Panc1 (cell line): ENCODE data around the gene INPP5E. TPM values are rescaled to one million over a fixed set of nuclear protein-coding genes. Genes with fewer than 3 reads are reported as not detected.

Source experiments
- ATAC-seq: fragments of 200-7000 bp; cut with Tn5 transposase; 2 replicates; pipeline ENCODE4 v1.9.1; 2020; ENCODE audit warnings: mild to moderate bottlenecking, moderate library complexity
- BruUV-seq: library from RNA; stranded (reverse); fragments of 400-500 nt; replicated peaks from 2 replicates; lab custom pipeline; 2021; lab: Mats Ljungman, UMichigan
- CTCF ChIA-PET: fragments of 300-600 bp; sonication (Branson Sonifier 250); formaldehyde crosslinking; loops from one replicate; lab custom pipeline; 2022; ENCODE audit warnings: antibody characterized with exemption; lab: Charles Lee
- POLR2A ChIA-PET: fragments of 300-600 bp; sonication (Branson Sonifier 250); formaldehyde crosslinking; loops from one replicate; lab custom pipeline; 2022; ENCODE audit warnings: antibody characterized with exemption; lab: Charles Lee
- DNase-seq: peaks from one replicate; pipeline ENCODE4 v3.0.0-alpha.2; 2010; ENCODE audit warnings: low read depth, low spot score
- H3K27ac ChIP-seq: 2 replicates; pipeline ENCODE4 v1.5.1; 2011; ENCODE audit warnings: mild to moderate bottlenecking, low read length, inconsistent platforms
- H3K27me3 ChIP-seq: fragments of 200-500 bp; sonication (Bioruptor generic); 2 replicates; pipeline ENCODE4 v1.6.0; 2014; ENCODE audit warnings: low read length, inconsistent platforms; ENCODE audit not compliant: control insufficient read depth, insufficient read depth
- H3K36me3 ChIP-seq: fragments of 200-500 bp; sonication (Bioruptor generic); 2 replicates; pipeline ENCODE4 v1.5.1; 2014; ENCODE audit warnings: inconsistent platforms, mild to moderate bottlenecking, low read length, moderate library complexity; ENCODE audit not compliant: control insufficient read depth, insufficient read depth
- H3K4me1 ChIP-seq: 2 replicates; pipeline ENCODE4 v1.5.1; 2011; ENCODE audit warnings: inconsistent platforms, mild to moderate bottlenecking, low read length, moderate library complexity; ENCODE audit not compliant: control insufficient read depth, insufficient read depth
- H3K4me3 ChIP-seq, 2 experiments: 2 replicates each; pipeline ENCODE4 v1.5.1; 2011 to 2012; ENCODE audit warnings: low read depth in 2 of 2, low read length in 2 of 2, mild to moderate bottlenecking in 2 of 2, inconsistent platforms in 1 of 2, moderate library complexity in 1 of 2
- H3K9me3 ChIP-seq: fragments of 200-500 bp; sonication (Bioruptor generic); 2 replicates; pipeline ENCODE4 v1.5.1; 2014; ENCODE audit warnings: low read depth, mild to moderate bottlenecking, inconsistent platforms, low read length, moderate library complexity; ENCODE audit not compliant: control insufficient read depth, insufficient read depth
- CTCF ChIP-seq: fragments of 450-650 bp; IDR thresholded peaks from 2 replicates; pipeline ENCODE4 v1.5.1; 2017; ENCODE audit warnings: mild to moderate bottlenecking
- POLR2AphosphoS5 ChIP-seq: IDR thresholded peaks from 2 replicates; pipeline ENCODE4 v1.6.1; 2012; ENCODE audit warnings: mild to moderate bottlenecking, low read depth, low read length, moderate library complexity
- REST ChIP-seq, 2 experiments: IDR thresholded peaks; 2 replicates each; pipeline ENCODE4 v1.6.1; 2011 to 2012; ENCODE audit warnings: low read depth in 2 of 2, control low read depth in 1 of 2, low read length in 1 of 2, mild to moderate bottlenecking in 1 of 2, moderate library complexity in 1 of 2; ENCODE audit not compliant: insufficient read depth in 1 of 2
- SIN3A ChIP-seq: IDR thresholded peaks from 2 replicates; pipeline ENCODE4 v1.6.1; 2012; ENCODE audit warnings: low read depth, mild to moderate bottlenecking, low read length, moderate library complexity, borderline replicate concordance; ENCODE audit not compliant: insufficient read depth
- TCF7L2 ChIP-seq: IDR thresholded peaks from 2 replicates; pipeline ENCODE4 v1.6.1; 2011; ENCODE audit warnings: mild to moderate bottlenecking, low read depth, low read length, inconsistent platforms
- in situ Hi-C: cut with HindIII; loops from 2 replicates; pipeline ENCODE4 v1.10.0; 2016; ENCODE audit warnings: low sequenced_read_pairs, low pct_unique_long_range_greater_than_20kb
- intact Hi-C: fragments of 100-400 bp; cut with micrococcal nuclease; formaldehyde crosslinking; loops from one replicate; pipeline ENCODE4 v1.10.0; 2022; ENCODE audit not compliant: unreplicated experiment
- total RNA-seq: library from RNA; stranded (reverse); gene quantifications from one replicate; pipeline ENCODE4 v1.2.1, GENCODE V29; 2021; ENCODE audit not compliant: unreplicated experiment

Gene INPP5E
- total RNA-seq, 1 experiment from 2014 or later = 14.1 TPM

- Histone ChIP-seq H3K9me3 (no peaks in the 10 kb centered on the region), H3K4me1 (peaks cover 9% of the 10 kb centered on the region; the same call in 1 of the 2 replicates), H3K4me3 (peak within 1 kb of the TSS; percentile 76 to 79), H3K36me3 (peaks cover 2% of the 10 kb centered on the region), H3K27ac (peak within 1 kb of the TSS; percentile 74), H3K27me3 (no peaks in the 10 kb centered on the region)
- peak; percentile 92 for ATAC-seq
- no TSS peak for BruUV-seq
- TF ChIP-seq CTCF (peak; percentile 95), SIN3A (peak; percentile 65; the same call in 1 of the 2 replicates), TCF7L2 (peak; percentile 97), POLR2AphosphoS5 (peak; percentile 65), REST (IDR thresholded peaks at IDR 0.05; ENCODE audit: insufficient read depth in 1 of 2, low read depth in 2 of 2, low read length in 1 of 2) (0 out of 4 replicates have a peak, but pooled peaks of 1 of the 2 experiments have one; percentile 30)
- in situ Hi-C loops (no loop called here), intact Hi-C loops (no loop called here)
- CTCF ChIA-PET = interaction anchor here (0.6 to 0.7 kb wide), 2 partner anchors 55 to 61 kb away, joined by 3 read pairs; no protein-coding TSS in a partner anchor
- POLR2A ChIA-PET = no interaction called here
- DNase-seq = peak; percentile 17
These were observed 39.4 kb downstream of the INPP5E start, which contains the start of gene SNAPC4 for GRCh38 chr9:136400038-136400834. Gene SNAPC4, minus strand, starts transcription at chr9:136400170. Its CDS starts 1,742 bp downstream, at chr9:136398428.

- ChIA-PET POLR2A (no interaction called here), CTCF (no interaction called here)
- Histone ChIP-seq H3K9me3 (no peaks in the 10 kb centered on the region), H3K4me3 (peak overlapping the region; percentile 76 to 79), H3K27ac (peak overlapping the region; percentile 74), H3K36me3 (peaks cover under 1% of the 10 kb centered on the region), H3K4me1 (peaks cover 9% of the 10 kb centered on the region; the same call in 1 of the 2 replicates), H3K27me3 (no peaks in the 10 kb centered on the region)
- DNase-seq = no peak
- intact Hi-C loops (no loop called here), in situ Hi-C loops (no loop called here)
- BruUV-seq = no TSS peak
- peak; percentile 15 for ATAC-seq
- no peak for TF ChIP-seq TCF7L2
- no peak for TF ChIP-seq SIN3A
- no peak for TF ChIP-seq CTCF
- no peak for TF ChIP-seq REST (IDR thresholded peaks at IDR 0.05; ENCODE audit: insufficient read depth in 1 of 2, low read depth in 2 of 2, low read length in 1 of 2)
- no peak for TF ChIP-seq POLR2AphosphoS5
These were observed 40.2 kb downstream of the INPP5E start for GRCh38 chr9:136399176-136400037.
